IPS-20b (cell line): ENCODE measurements around the gene FGFR3.

Experiments
- H3K27ac ChIP-seq: one replicate; pipeline ENCODE4 v1.5.1; 2013; ENCODE audit warnings: low read length
- H3K27me3 ChIP-seq: 2 replicates; pipeline ENCODE4 v1.6.1; 2013; ENCODE audit warnings: mild to moderate bottlenecking, low read length, inconsistent platforms; ENCODE audit not compliant: insufficient read depth
- H3K36me3 ChIP-seq: 2 replicates; pipeline ENCODE4 v1.6.1; 2013; ENCODE audit warnings: low read depth, mild to moderate bottlenecking, inconsistent platforms, low read length, moderate library complexity; ENCODE audit not compliant: insufficient read depth
- H3K4me1 ChIP-seq: 2 replicates; pipeline ENCODE4 v1.6.1; 2013; ENCODE audit warnings: mild to moderate bottlenecking, control low read depth, inconsistent platforms, low read length, moderate library complexity; ENCODE audit not compliant: insufficient read depth
- H3K4me3 ChIP-seq: 2 replicates; pipeline ENCODE4 v1.5.1; 2013; ENCODE audit warnings: mild to moderate bottlenecking, low read length, inconsistent platforms
- H3K9ac ChIP-seq: 2 replicates; pipeline ENCODE4 v1.6.1; 2013; ENCODE audit warnings: low read depth, mild to moderate bottlenecking, inconsistent platforms, low read length, moderate library complexity
- H3K9me3 ChIP-seq: 2 replicates; pipeline ENCODE4 v1.6.1; 2013; ENCODE audit warnings: mild to moderate bottlenecking, low read depth, low read length, inconsistent platforms; ENCODE audit not compliant: insufficient read depth

Gene FGFR3

GRCh38 chr4:1792832-1793495, at the start of gene FGFR3:
FGFR3 (plus strand) TSS chr4:1793293; CDS start chr4:1793935, 642 bp downstream.
- H3K36me3 ChIP-seq = no peaks in the 10 kb centered on the region; the same call in 1 of the 2 replicates
- H3K9me3 ChIP-seq = no peaks in the 10 kb centered on the region
- peaks cover 57% of the 10 kb centered on the region for H3K27me3 ChIP-seq
- no peak within 1 kb of the TSS for H3K27ac ChIP-seq
- peak within 1 kb of the TSS; percentile 69 for H3K4me3 ChIP-seq
- H3K4me1 ChIP-seq = peaks cover 4% of the 10 kb centered on the region; the same call in 1 of the 2 replicates
- peak within 1 kb of the TSS; percentile 53 for H3K9ac ChIP-seq

GRCh38 chr4:1743551-1743950, 49.5 kb upstream of the FGFR3 start:
- Histone ChIP-seq H3K27me3 (peaks cover 6% of the 10 kb centered on the region), H3K9me3 (peaks cover 3% of the 10 kb centered on the region; the same call in 1 of the 2 replicates), H3K4me3 (no peak overlapping the region), H3K4me1 (no peaks in the 10 kb centered on the region), H3K27ac (no peak overlapping the region), H3K9ac (no peak overlapping the region), H3K36me3 (peaks cover 64% of the 10 kb centered on the region)

- H3K36me3 ChIP-seq = peaks cover 60% of the 10 kb centered on the region
- no peak overlapping the region for H3K9ac ChIP-seq
- no peak overlapping the region for H3K27ac ChIP-seq
- no peaks in the 10 kb centered on the region for H3K9me3 ChIP-seq
- H3K4me3 ChIP-seq = no peak overlapping the region
- no peaks in the 10 kb centered on the region for H3K4me1 ChIP-seq
- peaks cover 7% of the 10 kb centered on the region for H3K27me3 ChIP-seq
Measured at GRCh38 chr4:1743975-1744374, 49.1 kb upstream of the FGFR3 start.

DNA sequence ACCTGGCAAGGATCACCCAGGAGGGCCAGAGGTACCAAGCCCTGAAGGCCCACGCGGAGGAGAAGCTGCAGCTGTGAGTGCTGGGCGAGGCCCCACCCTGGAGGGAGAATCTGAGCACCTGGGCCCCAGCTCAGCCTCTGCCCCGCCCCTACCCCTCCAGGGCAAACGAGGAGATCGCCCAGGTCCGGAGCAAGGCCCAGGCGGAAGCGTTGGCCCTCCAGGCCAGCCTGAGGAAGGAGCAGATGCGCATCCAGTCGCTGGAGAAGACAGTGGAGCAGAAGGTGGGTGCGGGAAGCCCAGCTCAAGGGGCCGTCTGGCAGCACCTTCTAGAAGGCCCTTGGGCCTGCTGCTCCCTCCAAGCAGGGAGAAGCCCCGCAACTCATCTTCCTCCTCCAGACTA, 48.5 kb upstream of the FGFR3 start:
- peaks cover 7% of the 10 kb centered on the region for H3K27me3 ChIP-seq

DNA sequence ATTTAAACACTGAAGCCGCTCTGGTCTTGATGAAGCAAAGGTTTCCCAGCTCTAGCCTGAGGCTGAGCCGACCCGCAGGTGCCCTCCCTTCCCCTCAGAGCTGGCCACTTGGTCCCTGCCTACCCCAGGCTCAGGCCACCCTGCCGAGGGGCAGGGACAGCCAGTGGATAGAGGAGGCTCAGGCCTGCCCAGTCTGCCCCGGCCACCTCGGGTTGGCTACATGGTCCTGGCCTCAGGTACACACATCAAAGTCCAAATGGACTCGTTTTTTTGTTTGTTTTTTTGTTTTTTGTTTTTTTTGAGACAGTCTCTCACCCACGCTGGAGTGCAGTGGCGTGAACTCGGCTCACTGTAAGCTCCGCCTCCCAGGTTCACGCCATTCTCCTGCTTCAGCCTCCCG, 47.9 kb upstream of the FGFR3 start:
- H3K27me3 ChIP-seq = peaks cover 7% of the 10 kb centered on the region
- H3K4me3 ChIP-seq = no peak overlapping the region
- no peak overlapping the region for H3K9ac ChIP-seq
- H3K4me1 ChIP-seq = no peaks in the 10 kb centered on the region
- H3K36me3 ChIP-seq = peaks cover 48% of the 10 kb centered on the region
- H3K27ac ChIP-seq = no peak overlapping the region
- no peaks in the 10 kb centered on the region for H3K9me3 ChIP-seq

More for the DNA sequence above, 48.5 kb upstream of the FGFR3 start:
- H3K36me3 ChIP-seq = peaks cover 54% of the 10 kb centered on the region
- H3K27ac ChIP-seq = no peak overlapping the region
- H3K4me3 ChIP-seq = no peak overlapping the region
- H3K4me1 ChIP-seq = no peaks in the 10 kb centered on the region
- no peaks in the 10 kb centered on the region for H3K9me3 ChIP-seq
- no peak overlapping the region for H3K9ac ChIP-seq

GRCh38 chr4:1745697-1746096, 47.4 kb upstream of the FGFR3 start:
- no peak overlapping the region for H3K27ac ChIP-seq

GRCh38 chr4:1746265-1746691, 46.8 kb upstream of the FGFR3 start:
- Histone ChIP-seq H3K27me3 (peaks cover 7% of the 10 kb centered on the region), H3K36me3 (peaks cover 37% of the 10 kb centered on the region), H3K4me1 (no peaks in the 10 kb centered on the region), H3K27ac (no peak overlapping the region), H3K9me3 (no peaks in the 10 kb centered on the region), H3K9ac (no peak overlapping the region), H3K4me3 (no peak overlapping the region)

More at GRCh38 chr4:1745697-1746096, 47.4 kb upstream of the FGFR3 start:
- Histone ChIP-seq H3K36me3 (peaks cover 43% of the 10 kb centered on the region), H3K4me3 (no peak overlapping the region), H3K9ac (no peak overlapping the region), H3K27me3 (peaks cover 7% of the 10 kb centered on the region), H3K4me1 (no peaks in the 10 kb centered on the region), H3K9me3 (no peaks in the 10 kb centered on the region)

DNA sequence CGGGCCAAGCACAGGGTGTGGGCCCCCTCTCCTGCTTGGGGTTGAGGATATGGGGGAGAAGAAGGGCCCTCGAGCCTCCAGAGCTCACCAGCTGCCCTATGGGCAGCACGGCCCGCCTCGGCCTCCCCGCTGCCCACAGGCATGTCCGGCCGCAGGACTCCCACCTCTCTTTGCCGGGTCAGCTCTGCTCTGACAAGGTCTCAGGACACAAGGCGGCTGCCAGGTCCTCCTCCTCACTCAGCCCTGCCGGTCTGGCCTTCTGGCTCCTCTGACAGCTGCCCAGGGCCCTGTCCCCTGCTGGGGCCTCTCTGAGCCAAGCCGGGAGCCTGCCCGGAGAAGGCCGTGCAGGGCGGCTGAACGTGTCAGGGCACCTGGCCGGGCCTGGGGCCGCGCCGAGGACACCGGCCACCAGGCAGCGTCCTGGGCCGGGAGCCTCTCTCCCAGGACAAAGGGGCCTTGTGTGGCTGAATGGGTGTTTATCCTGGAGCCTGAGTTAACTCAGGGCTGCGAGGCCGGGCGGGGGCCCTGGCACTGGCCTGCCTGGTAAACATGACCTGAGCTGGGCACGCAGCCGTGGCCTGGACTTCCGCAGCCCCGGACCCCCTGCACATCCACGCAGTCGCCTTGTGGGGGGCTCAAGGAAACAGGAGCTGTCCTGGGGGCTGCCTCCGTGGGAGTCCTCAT, 46.0 kb upstream of the FGFR3 start:
- no peak overlapping the region for H3K9ac ChIP-seq
- H3K9me3 ChIP-seq = no peaks in the 10 kb centered on the region
- H3K36me3 ChIP-seq = peaks cover 29% of the 10 kb centered on the region
- H3K27ac ChIP-seq = no peak overlapping the region
- H3K4me1 ChIP-seq = no peaks in the 10 kb centered on the region
- H3K4me3 ChIP-seq = no peak overlapping the region
- peaks cover 7% of the 10 kb centered on the region for H3K27me3 ChIP-seq

GRCh38 chr4:1747603-1747967, 45.5 kb upstream of the FGFR3 start:
- no peaks in the 10 kb centered on the region for H3K9me3 ChIP-seq
- peaks cover 24% of the 10 kb centered on the region for H3K36me3 ChIP-seq
- H3K27ac ChIP-seq = no peak overlapping the region
- no peak overlapping the region for H3K4me3 ChIP-seq
- peaks cover 7% of the 10 kb centered on the region for H3K27me3 ChIP-seq
- H3K4me1 ChIP-seq = no peaks in the 10 kb centered on the region
- no peak overlapping the region for H3K9ac ChIP-seq

DNA sequence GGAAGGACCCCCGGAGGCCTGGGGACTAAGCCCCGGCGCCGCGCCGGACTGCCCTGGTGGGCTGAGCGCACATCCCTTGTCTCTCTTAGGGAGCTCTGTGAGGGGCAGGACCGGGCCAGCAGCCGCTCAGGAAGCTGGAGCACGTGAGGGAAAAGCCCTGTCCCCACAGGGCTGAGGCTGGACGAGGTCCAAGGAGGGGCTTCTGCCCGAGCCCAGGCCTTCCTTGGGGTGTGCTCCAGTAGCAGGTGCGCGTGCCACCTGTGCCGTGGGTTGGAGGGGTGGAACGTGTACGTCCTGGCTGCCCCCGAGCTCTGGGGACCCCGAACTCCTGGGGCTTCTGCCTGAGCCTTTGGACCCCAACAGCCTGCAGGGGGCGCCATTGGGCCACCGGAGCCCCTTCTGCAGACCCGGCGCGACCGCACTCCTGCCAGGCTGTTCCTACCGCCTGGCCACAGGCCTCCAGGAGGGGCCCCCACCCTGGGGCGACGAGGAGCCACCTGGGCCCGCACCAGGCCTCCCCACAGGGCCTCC, 44.6 kb upstream of the FGFR3 start:
- Histone ChIP-seq H3K27ac (no peak overlapping the region), H3K36me3 (peaks cover 18% of the 10 kb centered on the region), H3K9me3 (no peaks in the 10 kb centered on the region), H3K4me1 (no peaks in the 10 kb centered on the region), H3K4me3 (peak overlapping the region; percentile 47; the same call in 1 of the 2 replicates), H3K9ac (no peak overlapping the region), H3K27me3 (peaks cover 7% of the 10 kb centered on the region)

DNA sequence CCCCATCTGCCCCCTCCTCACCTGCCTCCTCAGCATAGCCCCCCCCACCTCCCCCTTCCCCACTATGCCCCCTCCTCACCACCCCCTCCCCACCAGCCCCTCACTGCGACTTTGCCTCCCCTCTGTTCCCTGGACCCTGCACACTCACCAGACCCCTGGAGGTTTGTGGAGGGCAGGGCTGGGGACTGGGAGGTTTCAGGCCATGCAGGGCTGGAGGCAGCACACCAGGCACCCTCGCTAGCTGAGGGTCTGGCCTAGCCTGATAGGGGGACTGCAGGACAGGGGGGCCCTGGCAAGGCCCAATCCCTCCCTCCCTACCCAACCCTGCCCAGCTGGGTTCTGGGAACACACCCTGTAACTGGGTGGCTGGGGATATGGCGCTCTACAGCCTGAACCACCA, 43.7 kb upstream of the FGFR3 start:
- peaks cover 9% of the 10 kb centered on the region for H3K36me3 ChIP-seq
- no peaks in the 10 kb centered on the region for H3K4me1 ChIP-seq
- H3K27me3 ChIP-seq = peaks cover 7% of the 10 kb centered on the region
- H3K9ac ChIP-seq = no peak overlapping the region
- no peaks in the 10 kb centered on the region for H3K9me3 ChIP-seq
- H3K27ac ChIP-seq = no peak overlapping the region
- H3K4me3 ChIP-seq = no peak overlapping the region

GRCh38 chr4:1749826-1750225, 43.3 kb upstream of the FGFR3 start:
- H3K27ac ChIP-seq = no peak overlapping the region
- no peak overlapping the region for H3K9ac ChIP-seq
- H3K4me3 ChIP-seq = no peak overlapping the region
- peaks cover 7% of the 10 kb centered on the region for H3K27me3 ChIP-seq
- H3K36me3 ChIP-seq = peaks cover 5% of the 10 kb centered on the region
- no peaks in the 10 kb centered on the region for H3K9me3 ChIP-seq
- no peaks in the 10 kb centered on the region for H3K4me1 ChIP-seq
